Astrocyte of the hippocampus (primary cell): ENCODE measurements around the gene KCNH8.

Source experiments
- DNase-seq: peaks from one replicate; pipeline ENCODE4 v3.0.0; 2011; ENCODE audit warnings: low read depth, low spot score

Gene KCNH8

DNA sequence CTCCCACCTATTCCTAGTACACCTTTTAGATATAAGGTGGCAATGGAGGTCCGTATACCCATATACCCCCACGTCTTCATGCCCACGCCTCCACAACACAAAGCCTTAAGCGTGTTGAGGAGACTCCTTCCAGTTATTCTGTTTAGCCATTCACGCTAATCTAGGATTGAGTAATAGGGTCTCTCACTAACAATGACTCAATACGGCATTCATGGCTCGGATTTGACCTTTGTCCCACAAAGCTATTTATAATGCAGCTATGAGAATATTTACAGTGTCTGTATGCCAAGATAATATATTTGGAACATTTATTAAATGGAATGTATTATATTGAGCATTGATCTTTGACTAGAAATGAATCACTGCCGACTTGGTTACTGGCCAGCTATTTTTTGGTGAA is 215.8 kb downstream of the KCNH8 start:
- DNase-seq: no peak

DNA sequence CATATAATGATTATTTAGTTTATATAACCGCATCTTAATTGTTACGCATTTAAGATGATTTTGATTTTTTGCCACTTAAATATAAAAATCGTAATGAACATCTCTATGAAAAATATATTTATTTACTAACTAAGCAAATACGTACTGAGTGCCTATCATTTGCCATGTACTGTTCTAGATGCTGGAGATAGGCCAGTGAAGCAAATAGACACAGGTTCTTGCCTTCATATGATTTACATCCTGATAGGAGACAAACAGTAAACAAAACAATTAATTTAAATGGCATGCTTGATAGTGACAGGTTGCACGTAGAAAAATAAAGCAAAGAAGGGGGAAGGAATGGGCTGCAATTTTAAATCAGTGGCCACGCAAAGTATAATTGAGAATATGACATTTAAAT is 217.2 kb downstream of the KCNH8 start:
- DNase-seq: no peak

DNA sequence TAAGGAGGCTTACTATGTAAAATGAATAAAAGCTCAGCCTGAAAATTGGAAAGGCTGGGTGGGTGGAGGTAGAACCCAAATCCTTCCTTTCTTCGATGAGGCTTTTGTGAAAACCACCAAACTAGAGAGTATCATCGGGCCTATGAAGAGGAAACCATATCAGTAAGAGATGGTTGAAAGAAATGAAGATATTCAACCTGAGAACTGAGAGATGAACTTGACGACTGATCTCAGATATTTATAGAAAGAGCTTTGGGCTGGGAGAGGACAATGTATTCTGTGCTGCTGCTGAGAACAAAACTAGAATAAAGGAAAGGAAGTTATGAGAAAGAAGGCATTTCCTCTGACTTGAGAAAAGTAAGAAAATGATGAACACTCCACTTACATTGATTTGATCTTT is 236.6 kb downstream of the KCNH8 start:
- DNase-seq: no peak

DNA sequence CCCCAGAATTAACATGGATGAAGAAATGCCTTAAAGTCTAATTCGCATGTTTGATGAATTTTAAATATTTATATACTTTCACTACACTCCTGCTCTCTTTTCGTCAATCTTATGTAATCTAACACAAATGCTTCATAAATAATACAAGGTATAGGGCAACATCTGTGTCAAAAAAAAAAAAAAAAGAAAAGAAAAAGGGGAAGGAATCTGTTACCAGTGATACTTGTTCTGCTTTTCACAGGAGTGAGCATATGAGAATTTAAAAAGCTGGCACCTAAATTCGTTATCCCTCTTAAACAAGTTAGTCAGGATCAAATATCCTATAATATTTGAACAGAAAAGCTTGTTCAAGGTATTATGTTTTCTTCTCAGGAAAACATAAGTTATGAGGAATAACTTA is 243.8 kb downstream of the KCNH8 start:
- DNase-seq: no peak

DNA sequence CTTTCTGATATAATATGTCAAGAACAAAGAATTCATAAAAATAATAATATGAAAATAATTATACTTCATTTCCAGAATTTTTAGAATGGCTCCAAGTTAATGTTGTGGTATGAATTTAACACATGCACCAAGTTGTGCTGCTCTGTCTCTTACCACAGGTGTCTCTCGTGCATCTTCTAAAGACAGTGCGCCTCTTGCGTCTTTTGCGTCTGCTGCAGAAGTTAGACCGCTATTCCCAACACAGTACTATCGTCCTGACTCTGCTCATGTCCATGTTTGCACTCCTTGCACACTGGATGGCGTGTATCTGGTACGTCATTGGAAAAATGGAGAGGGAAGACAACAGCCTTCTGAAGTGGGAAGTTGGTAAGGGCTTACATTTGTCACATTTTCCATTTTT is 246.6 kb downstream of the KCNH8 start:
- no peak for DNase-seq

DNA sequence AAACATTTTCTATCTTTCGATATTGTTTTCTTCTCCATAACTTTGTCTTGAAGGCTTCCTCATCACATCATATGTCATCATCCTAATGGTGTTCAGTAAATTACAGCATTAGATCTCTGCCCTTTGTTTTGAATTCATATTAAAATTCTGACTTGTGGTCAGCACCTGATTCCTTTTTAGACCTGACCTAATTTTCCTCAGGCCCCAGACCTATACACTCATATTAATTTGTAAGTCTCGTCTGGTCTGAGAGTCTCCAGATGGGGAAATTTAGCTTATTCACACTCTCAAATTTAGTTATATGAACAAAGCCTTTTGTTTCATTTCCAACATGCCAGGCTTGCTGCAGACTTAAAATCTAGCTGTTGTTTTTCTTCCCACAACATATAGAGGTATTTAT is 248.4 kb downstream of the KCNH8 start:
- DNase-seq: no peak

DNA sequence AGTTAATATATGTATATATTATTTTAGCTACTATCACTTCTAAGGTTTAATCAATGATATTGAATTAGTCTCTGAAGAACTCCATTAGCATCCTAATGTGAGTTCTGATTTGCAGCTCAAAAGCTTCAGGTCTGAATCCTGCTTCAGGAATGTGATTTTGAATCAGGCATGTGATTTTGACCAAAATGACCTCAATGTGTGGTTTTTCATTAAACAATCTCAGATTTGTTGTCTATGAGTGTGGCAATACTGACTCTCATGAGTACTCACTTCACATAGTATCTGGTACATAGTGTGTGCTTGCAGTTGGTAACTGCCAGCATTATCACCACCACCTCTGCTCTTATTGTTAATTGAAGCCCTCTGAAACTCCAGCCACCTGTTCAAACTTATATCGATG is 251.0 kb downstream of the KCNH8 start:
- peak; percentile 68 for DNase-seq

DNA sequence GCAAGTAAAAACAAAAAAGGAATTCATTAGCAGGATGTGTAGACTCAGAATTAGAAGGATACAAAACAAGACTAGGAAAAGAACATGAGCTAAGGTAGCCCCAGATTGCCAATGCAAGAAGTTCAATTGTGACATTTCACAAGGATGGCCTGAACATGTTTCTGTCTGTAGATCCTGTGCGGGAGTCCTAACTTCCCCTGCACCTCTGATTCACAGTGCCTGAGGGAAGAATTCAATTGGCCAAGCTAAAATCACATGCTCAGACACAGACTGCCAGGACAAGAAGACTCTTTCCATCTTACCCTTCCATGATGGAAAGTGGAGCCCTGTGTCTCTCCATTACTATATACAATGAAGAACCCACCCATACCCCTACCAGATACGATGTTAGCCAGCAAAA is 251.5 kb downstream of the KCNH8 start:
- DNase-seq: no peak

DNA sequence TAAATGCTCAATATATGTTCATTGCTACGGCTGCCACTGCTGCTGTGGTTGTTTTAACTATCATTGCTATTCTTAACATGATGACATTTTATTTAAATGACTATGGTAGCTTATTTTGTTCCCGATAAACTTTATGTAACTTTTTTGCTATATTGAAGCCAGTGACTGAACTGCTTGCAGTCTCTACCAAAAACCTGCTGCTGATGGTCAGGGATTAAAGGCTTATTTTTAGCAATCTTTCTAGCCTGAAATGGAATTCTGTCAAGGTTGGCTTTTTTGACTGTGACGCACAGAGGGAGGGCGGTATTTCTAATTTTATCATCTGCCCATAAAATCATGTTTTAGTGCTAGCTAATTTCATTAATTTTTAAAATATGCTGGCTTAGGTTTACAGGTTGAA is 271.8 kb downstream of the KCNH8 start:
- no peak for DNase-seq

DNA sequence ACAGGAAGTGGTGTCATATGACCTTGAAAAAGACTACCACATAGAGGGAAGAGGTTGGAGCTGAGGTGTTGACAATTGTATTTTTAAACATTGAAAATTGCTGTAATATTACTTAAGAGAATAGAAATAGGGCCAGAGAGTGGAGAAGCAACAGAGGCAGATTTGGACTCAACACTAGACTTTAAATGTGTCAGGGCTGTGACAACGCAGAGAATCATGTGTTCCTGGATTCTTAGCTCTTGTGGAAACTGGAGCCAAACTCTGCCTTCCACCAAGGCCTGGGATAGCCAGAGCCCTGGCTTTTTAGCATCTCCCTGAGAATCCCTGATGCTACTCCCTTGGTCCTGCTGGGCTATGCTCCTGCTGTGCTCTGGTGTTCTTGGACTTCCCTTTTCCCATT is 277.5 kb downstream of the KCNH8 start:
- no peak for DNase-seq

DNA sequence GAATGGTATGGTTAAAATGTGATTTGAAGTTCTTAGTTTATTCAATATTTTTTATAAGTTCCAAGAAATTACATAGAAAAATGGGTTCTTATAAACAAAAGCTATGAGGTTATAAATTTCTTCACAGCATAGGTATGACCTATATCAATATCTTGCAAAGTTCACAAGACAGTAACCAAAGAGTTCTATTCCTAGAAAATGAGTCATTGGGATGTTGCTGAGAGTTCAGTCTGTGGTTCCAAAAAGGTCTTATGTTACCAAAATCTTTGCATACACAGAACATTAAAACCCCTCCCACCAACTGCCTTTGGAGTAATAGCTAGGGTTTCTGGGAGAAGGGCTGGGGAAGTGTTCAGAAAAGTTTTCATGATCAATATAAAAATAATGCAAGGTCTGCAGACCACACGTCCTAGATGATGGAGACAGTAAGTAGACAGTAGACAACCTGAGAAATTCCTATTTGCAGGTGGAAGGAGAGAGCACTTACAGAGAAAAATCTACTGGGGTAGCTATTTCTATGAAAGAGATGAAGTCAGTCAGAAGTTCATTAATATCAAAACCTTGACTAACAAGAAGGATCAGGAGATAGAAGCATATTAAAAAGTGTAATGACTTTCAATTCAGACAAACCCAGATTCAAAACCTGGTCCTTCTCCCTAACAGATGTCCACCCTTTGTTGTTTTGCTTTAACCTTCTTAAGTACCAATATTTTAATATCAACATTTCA is 279.3 kb downstream of the KCNH8 start:
- no peak for DNase-seq

DNA sequence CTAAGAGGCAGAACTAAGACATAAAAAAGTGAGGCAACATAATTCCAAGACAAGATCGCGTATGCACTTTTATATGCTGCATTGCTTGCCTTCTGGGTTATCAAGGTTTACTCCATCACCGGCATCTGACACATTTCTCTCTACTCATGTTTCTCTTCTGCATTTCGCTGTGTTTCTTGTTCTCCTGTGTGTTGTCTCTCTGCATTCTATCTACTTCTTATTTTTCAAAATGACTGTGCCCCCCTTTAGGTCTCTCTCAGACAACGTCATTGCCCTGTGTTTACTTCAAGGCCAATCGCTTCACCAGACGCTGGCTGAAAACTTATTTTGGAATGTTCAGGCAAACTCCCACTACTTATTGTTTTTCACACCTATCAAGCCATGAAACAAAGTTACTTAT is 280.4 kb downstream of the KCNH8 start:
- no peak for DNase-seq

DNA sequence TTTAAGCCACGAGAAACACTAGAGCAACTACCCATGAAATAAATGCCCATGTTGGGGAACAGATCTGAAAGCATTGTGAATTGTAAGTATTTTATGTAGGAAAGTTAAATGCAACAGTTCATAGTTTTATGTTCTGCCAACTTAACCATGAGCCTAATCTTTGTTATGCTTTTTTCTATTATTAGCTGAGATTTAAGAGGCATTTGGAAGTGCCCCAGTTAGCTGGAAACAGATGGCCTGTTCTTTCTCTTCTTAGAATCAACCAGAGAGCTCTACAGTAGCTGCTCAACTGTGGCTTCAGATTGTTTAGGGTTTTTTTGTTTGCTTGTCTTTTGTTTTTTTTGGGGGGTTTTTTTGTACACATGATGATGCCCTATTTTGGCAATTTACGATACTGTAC is 284.4 kb downstream of the KCNH8 start:
- DNase-seq: no peak

DNA sequence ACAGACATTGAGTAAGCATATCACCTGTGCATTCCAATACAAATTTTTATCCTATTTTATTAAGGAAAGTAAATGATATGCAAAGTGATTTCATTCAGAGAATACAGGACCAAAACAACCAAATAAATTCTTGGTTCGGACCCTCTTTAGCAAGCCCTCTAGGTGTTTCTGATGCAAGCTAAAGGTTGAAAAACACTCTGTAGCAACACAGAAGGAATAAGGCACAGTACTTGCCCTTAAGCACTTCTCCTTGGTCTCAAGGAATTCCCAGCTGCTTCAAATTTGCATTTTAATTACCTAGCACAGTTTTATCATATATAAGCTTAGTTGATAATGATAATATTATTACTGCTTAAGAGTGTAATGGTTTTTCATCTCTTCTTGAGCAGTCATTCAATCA is 288.4 kb downstream of the KCNH8 start:
- no peak for DNase-seq

DNA sequence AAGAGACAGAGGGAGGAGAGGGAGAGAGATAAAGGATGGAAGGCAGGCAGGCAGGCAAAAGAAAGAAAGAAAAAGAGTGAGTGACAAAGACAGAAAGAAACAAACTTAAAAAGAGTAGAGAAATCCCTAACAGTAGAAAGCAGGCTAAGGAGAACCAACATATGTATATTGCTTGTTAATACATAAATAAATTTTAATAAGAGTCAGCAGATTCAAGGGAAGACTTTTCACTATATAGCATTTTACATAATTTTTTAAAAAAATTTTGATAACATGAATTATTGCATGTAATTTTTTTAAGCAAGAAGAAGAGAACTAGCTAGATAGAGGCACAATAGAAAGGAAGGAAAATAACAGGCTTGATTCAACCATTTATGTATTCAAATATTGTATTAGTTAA is 291.6 kb downstream of the KCNH8 start:
- no peak for DNase-seq

DNA sequence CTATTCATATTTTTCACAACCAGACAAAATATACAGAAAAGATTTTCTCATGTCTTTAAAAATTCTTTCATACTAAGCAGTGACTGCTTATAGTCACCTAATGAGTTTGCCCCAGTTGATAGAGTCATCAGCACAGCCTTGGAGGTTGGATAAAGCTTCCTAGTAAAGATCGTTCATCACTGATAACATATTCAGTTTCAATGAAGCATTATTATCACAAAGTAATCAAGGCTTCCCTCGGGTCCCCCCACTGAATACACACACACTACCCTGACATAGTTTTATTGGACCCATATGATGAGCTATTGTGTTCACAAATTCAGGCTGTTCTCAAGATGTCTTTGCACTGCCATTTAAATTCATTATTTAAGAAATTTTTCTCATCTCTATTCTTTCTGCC is 297.8 kb downstream of the KCNH8 start:
- no peak for DNase-seq

DNA sequence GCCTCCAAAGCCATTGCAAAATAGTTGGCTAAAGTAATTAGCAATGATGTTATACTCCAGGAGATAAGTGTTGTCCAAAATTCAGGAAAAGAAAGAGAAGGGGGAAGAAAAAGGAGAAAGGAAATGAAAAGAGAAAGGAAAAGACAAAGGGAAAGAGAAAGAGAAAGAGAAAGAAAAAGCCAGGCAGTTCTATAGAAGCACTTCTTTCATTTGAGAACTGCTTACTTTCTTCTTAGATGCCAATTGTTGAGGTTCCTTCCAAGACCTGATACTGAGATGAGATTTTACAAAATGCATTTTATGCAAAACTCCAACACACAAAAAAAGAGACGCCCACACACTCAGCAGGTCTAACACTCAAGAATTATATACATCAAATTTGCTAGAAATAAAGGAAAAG is 298.4 kb downstream of the KCNH8 start:
- no peak for DNase-seq

DNA sequence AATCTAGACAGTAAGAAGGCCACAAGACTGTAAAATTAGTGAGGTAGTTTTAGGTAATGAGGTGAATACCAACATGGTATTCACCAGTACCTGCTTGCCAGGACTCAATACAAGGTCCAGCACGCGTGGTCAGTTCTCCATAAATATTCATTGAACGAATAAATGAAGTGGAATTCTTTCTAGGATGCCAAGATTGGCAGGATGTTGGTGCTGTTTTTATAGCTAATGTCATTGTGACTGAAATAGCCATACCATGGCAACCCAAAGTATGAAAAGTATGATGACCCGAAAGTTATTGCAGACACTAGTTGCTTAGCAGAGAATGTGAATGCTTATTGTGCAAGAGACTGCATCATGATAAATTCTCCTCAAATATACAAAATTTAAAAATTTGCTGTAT is 307.2 kb downstream of the KCNH8 start:
- peak; percentile 55 for DNase-seq

DNA sequence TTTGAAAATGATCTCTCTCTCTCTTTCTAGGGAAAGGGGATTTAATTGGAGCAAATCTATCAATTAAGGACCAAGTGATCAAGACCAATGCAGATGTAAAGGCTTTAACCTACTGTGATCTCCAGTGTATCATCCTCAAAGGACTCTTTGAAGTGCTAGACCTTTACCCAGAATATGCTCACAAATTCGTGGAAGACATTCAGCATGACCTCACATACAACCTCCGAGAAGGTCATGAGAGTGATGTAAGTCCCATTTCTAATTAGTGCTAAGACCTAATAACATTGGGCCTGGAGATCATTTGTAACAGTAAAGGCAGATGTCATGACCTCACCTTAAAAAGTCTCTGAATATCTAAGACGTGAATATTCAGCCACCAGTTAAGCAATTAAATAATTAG is 308.4 kb downstream of the KCNH8 start:
- DNase-seq: no peak

DNA sequence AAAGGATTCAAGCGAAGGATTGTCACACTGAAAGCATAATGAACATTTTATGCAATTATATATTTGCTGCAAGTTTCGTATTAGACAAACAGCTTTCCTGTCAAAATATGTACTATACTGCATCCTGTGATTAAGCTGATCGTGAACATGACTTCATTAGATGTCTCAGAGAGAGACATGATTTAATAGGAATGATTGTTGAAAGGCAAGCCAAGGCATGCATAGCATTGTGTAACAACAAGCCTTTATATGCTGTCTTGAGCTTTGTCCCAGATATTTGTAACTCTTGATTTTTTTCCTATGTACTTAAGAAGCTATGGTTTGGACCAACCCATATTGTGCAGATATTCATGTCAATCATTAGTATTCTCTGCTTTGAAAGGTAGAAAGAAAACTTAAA is 309.1 kb downstream of the KCNH8 start:
- peak; percentile 8 for DNase-seq

DNA sequence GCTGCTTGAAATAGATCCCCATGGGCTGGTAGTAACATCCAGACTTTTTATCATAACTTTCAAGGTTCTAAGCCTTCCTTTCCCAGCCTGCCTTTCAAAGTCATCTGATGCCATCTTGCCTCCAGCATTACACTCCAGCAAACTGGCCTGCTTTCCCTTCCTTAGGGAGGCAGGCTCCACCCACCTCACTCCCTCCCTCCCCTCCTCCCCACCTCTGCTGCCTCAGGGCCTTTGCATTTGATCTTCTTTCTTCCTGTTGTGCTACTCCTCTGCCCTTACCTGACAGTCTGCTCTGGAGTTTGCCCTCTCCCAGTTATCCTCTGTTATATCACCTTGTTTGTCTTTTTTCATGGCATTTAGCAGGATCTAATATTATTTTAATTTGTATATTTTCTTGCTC is 319.5 kb downstream of the KCNH8 start:
- no peak for DNase-seq

DNA sequence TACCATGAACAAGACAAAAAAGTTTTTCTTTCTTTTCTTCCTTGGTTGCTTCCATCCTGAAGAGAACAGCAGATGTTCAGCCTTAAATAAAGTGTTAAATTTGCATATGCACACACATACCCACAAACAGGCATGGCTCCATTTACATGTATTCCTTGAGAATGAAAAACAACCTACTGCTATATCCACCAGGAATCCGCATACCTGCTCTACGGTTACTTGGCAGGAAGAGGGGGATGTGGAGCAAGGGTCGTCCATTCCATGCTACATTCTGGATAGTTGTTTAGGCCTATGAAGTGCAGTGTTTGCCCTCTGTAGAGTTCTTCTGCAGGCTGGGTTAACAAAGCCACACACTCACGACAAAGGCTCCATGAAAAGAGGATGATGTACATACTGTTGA is 322.8 kb downstream of the KCNH8 start:
- DNase-seq: no peak

DNA sequence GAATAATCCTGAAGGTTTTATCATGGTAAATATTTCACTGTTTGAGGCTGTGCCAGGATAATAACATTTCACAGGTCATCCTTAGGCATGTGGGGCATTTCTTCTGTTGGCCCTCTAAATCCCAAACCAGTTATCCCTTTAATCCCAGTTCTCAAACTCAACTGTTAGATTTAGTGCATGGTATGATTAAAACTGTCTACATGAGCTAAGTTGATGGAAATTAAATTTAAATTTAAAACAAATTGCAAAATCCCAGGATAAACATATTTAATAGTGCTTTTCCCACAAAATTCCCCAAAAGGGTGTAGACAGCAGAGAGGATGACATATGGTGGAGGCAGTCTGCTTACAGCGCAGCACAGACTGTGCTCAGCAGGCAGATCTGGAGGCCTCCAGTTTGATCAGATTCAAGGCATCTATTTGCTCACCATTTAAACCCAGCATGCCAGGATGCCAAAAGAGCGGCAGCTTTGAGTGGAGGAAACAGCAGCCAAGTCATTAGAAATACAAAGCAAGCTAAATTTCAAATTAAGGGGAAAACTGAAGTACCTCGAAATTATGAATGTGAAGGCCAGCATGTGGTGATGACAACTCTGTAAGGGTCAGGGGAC is 325.8 kb downstream of the KCNH8 start:
- DNase-seq: no peak

DNA sequence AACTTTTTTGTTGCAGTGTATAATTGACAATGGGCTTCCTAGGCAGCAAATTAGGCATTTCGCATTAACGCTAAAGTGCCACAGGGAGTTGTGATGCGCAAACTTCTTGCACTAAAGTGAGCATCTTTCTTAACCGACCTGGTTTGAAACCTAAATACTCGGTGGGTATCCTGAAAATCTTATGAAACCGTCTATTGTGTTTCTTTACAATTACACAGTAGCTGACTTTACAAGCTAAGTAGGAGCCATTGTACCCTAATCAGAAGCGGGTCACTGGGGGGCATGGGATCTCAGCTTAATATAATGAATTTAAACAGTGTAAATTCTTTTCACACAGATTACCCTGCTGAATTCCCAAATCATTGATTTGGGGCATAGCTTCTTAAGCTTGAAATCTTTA is 328.0 kb downstream of the KCNH8 start:
- DNase-seq: no peak
